CD4-positive, alpha-beta T cell treated with Interleukin-4 for 4 hours (primary cell): ENCODE data around the gene MS4A14.
"Not testable (repeated sequence)": the region's sequence is repeated elsewhere in the genome, so short reads cannot be mapped to it uniquely, and the experiment has no call there.

ENCODE experiments used
- DNase-seq: peaks from one replicate; pipeline ENCODE4 v3.0.0-alpha.2; 2020

Gene MS4A14

DNA sequence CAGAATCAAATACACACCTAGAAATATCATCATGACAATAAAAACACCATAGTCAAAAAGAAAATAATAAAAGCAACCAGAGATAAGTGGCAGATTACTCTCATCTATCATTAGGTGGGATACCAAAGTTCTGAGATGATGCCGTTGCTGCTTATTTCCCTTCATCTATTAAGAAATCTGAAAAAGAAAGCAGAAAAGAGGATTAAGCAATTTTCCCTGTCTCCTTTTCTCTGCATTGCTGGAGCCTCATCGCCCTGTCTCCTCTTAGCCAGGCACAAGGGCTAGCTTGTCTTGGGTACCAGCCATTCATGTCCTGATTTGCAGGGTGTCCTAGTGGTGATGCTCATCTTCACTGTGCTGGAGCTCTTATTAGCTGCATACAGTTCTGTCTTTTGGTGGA, 3.9 kb upstream of the MS4A14 start:
- no peak for DNase-seq

DNA sequence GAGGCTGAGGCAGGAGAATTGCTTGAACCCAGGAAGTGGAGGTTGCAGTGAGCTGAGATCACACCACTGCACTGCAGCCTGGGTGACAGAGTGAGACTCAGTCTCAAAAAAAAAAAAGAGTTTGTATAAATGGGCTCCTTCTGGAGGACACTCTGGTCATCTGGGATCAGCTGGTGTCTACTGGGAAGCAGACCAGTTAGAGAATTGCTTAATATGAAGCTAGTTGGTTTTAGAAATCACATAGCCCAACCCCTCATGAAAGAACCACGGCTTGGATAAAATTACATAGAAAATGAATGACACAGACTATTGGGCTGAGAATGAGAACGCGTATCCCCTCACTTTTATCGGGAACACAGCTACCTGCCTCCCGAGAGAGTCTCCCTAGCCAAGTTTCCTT, 3.2 kb upstream of the MS4A14 start:
- no peak for DNase-seq

DNA sequence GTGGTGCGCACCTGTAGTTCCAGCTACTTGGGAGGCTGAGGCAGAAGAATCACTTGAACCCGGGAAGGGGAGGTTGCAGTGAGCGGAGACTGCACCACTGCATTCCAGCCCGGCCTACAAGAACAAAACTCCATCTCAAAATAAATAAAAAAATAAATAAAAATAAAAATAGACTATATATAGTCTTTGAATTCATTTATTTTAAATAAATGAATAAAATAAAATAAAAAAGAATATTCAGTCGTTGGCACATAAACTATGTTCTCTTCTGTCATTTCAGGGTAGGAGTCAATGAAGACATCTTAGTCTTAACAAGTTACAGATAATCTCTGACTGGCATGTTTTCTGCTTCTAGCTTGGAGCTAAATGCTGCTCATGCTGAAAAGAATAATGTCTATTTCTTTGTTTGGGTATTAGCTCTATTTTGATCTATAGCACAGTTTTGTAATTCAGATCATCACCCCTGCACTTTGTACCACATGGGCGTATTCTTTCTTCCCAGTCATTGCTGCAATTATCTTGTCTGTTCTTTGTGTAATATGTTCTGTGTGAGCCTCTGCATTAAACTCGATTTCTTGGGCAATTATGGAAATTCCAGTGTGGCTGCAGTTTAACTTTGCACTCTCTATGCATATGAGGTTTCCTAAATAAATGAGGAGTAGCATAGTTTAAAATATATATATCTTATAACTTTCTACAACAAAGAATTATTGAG, 1.4 kb upstream of the MS4A14 start:
- no peak for DNase-seq

DNA sequence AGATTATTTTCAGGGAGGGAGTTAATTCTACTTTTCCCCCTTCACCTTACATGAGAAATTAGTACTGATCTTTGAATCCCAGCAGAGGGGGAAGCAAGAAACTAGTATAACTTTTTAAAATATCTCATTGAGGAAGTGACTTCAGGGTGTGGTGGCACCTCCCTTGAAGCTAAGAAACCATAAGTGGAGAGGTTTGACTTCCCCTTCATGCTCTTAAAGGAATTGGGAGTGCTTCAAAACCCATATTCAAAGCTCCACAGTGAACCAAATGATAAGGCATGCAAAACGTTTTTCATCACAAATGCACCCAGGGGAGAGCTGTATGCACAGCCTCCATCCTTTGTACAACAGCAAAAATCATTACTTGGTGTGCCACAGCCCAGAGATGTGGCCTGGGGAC, 540 bp downstream of the MS4A14 start:
- peak; percentile 32 for DNase-seq

DNA sequence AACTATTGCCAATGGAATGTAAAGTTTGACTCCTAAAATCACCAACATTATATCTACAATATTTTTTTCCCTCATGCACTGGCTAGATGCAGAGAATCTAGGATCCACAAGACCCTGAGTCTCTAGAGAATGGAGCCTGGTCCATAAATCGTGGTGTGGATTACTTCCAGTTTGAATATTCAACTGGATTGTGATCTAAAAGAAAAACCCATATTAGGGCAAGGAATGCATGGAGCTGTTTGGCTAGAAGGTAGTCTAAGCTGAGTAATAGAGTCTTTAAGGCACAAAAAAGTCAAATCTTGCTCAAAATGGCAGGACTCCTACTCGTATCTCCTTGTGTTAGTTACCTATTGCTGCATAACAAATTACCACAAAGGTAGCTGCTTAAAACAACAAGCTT, 23.8 kb downstream of the MS4A14 start:
- no peak for DNase-seq

DNA sequence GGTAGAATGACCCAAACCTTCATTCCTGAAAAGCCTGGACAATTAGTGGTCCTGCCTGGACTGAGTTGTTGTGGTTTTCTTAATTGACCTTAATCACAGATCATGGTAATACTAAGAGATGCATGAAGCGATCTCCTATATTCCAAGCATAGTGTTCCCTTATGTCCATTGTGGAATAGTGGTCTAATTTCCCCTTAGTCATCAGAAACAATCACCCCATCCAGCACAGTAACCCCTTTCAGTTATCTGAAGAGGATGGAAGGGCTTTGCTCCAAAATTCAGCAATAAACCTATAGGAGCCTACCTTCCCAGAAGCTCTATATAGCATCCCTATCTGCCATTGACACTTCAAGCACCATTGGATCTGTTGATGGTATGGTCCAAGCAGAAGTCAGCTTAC, 26.4 kb downstream of the MS4A14 start:
- DNase-seq, result no peak

DNA sequence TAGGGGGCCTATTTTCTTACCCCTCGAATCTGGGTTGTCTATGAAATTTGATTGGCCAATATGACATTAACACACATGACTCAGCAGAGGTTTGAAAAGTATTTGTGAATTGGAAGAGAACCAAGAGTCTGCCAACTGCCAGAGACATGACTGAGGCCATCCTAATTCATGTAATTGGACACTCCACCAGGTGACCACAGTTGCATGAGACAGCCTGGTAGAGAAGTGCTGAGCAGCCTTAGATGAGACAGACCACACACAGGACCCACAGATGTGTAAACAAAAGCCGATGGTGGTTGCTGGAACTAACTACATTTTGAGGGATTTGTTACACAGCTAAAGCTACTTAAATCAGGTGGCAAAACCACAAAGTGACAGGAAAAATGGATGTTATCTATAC, 32.3 kb downstream of the MS4A14 start:
- DNase-seq, result no peak

DNA sequence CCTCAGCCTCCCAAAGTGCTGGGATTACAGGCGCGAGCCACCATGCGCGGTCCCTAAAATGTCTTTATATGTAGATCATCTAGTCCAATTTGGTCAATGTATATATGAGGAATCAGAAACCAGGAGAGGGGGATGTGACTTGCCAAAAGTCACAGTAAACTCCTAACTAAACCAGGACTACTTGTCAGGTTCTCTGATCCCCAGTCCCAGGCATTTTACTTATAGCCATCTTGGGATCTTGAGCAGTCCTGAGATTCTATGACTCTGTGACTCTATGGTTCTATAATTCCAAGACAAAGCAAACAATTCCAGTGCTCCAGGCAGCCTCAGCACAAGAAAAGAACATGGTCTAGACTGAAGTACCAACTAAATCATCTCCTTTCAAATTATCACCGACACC, 33.0 kb downstream of the MS4A14 start, which contains the start of gene MS4A5:
Gene MS4A5, plus strand, starts transcription at position 301 of the 400 bp plus-strand sequence. CDS start 103 bp downstream, outside the sequence.
- no peak for DNase-seq

DNA sequence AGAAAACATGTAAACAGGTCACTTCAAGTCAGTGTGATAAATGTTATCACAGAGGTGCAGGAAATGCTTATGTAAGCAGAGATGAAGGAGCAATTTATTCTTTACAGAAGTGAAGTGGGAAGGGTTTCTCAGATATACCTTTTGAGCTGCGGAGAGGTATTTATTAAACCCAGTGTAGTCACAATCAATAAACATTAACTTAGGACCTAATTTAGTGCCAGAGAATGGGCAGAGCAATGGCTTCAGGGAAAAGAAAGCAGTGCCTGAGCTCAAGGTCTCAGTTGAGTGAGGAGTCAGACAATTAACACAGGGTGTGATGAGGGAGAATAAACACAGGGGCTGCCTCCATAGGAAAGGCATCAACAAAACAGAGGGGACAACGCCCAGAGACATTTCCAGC, 35.0 kb downstream of the MS4A14 start:
- no peak for DNase-seq

DNA sequence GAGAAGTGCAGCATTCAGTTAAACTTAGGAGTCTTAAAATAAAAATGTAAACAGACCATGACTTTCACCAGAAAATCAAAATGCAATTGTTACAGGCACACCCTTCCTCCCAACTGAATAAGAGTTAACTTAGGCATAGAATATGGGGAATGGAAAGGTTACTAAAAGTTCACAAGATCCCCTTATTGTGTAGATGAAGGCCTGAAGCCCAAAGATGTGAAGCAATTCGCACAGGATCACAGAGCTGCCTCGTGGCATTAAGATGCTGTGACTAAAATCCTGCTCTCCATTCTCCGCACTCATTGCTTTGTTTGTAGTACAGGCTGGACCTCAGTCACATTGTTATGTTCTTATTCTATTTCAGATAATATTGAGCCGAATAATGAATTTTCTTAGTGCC, 37.1 kb downstream of the MS4A14 start:
- DNase-seq, result no peak

DNA sequence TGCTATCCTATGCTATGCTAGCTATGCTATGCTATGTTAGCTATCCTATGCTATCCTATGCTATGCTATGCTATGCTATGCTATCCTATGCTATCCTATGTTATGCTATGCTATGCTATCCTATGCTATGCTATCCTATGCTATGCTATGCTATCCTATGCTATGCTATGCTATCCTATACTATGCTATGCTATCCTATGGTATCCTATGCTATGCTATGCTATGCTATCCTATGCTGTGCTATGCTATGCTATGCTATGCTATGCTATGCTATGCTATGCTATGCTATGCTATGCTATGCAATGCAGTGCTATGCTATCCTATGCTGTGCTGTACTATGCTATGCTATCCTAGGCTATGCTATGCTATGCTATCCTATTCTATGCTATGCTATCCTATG, 50.8 kb downstream of the MS4A14 start:
- DNase-seq, result no peak

DNA sequence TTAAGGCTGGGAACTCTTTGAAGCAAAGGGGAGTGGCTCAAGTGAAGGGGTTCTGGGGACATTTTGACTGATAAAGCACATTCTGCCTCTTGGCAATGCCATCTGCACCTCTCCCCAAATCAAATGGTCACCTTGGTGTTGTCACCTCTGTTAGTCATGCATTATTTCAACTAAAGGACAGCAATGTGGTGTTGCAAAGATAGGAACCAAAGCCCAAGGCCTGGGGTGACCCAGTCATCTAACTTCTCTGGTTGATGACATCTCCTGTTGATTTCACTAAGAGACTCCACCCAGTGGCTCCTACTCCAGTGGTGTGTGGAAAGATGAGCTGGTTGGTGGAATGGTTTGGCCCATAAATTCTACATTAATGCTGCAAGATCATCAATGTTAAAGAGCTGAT, 51.6 kb downstream of the MS4A14 start:
- no peak for DNase-seq

DNA sequence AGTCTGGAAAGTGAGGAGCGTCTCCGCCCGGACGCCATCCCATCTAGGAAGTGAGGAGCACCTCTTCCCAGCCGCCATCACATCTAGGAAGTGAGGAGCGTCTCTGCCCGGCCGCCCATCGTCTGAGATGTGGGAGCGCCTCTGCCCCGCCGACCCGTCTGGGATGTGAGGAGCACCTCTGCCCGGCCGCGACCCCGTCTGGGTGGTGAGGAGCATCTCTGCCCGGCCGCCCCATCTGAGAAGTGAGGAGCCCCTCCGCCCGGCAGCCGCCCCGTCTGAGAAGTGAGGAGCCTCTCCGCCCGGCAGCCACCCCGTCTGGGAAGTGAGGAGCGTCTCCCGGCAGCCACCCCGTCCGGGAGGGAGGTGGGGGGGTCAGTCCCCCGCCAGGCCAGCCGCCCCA, 54.9 kb downstream of the MS4A14 start:
- not testable (repeated sequence) for DNase-seq

DNA sequence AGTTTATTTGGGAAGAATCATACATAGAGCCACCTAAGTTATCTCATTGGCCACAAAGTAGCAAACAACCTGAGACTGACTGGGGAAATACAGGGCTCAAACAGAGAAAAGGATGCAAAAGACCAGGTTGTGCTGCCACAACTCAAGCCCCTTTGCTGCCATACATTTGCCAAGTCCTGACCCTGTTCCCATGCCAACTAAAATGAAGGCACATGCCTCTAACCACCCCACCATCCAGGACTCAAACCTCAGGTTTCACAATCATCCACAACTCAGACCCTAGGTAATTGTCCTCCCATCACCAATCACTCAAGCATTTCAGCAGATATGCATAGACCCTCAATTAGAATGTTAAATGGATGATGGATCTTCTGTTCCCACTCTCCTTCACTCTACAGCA, 58.0 kb downstream of the MS4A14 start:
- DNase-seq, result no peak

DNA sequence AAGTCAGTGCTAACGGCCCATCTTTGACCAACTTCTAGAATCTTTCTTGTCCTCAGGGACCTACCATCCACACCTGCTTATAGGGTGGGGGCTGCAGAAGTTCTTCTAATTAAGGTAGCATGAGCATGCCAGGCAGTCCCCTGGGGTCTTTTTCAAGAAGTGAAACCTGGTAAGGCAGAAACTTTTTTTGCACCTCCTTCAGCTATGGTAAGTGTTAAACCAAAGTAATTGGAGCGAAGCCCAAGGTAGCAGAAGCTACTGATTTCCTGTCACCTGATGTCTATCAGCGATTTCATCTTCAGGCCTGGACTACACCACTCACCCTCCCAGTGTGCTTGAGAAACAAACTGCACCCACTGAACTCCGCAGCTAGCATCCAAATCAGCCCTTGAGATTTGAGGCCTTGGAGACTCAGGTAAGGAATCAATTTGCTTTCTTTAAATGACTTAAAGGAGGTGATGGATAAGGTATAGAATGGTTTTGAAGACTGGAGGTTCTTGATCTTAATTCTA, 59.3 kb downstream of the MS4A14 start, which contains the start of gene MS4A1:
Gene MS4A1, plus strand, starts transcription at position 317 of the 512 bp plus-strand sequence. CDS start 6,528 bp downstream, outside the sequence.
- DNase-seq, result peak; percentile 29

DNA sequence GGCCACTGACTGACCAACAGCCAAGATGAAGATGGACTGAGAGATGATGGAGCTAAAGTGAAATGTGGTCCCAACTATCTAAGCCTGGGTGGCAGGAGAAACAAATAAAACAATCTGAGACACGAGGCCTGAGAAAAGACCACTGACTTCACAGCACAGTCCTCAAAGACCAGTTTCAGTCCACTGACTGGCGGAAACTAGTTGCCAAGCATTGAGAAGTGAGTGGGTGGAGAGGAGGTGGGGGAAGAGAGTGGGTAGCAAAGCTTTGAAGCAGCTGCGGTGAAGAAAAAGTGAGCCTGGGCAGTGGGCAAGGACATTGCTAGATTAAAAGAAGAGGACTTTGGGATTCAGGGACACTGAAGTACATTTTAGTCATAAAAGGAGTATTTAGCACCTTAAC, 61.3 kb downstream of the MS4A14 start:
- no peak for DNase-seq

DNA sequence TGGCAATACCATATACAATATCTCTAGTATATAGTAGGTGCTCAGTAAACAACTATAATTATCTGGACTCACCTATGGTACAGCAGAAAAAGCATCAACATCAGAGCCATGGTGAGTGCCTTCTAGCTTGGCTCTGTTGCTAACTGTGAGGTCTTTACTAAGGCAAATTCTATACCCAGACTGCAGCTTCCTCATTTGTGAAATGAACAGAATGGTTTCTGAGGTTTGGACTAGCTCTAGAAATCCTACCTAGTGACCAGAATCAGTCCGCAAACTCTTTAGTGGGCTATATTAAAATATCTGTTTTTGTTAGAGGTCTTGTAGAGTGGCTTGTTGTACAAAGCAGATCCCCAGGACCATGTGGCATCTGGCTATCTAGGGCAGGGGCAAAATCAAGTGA, 63.1 kb downstream of the MS4A14 start:
- DNase-seq, result no peak
